ENCODE results near the gene ATAD3C.
"Not testable (repeated sequence)": the region's sequence is repeated elsewhere in the genome, so short reads cannot be mapped to it uniquely, and the experiment has no call there.

Gene ATAD3C

DNA sequence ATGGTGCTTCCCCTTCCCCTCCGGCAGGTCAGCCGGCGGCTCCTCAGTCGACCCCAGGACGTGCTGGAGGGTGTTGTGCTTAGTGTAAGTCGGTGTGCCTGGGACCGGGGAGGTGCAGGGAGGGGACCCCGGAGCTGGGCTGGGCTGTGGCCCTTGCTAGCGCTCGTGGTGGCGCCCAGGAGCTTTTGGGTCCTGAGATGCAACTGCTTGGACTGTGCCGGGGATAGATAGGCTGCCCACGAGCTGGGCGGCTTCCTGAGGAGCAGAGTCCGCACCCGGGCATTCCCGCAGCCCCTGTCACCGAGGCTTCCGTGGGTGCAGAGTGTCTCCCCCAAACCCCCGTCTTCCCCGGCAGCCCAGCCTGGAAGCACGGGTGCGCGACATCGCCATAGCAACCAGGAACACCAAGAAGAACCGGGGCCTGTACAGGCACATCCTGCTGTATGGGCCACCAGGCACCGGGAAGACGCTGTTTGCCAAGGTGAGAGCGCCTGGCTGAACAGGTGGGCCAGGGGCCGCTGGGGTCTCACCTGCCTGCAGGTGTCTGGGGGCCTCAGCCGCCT is 36.3 kb downstream of the ATAD3C start:
- intact Hi-C loops (cut with DNase I) = not testable (repeated sequence)
- peak in 2 of 42 donors; percentile 10 to 18 for DNase-seq

DNA sequence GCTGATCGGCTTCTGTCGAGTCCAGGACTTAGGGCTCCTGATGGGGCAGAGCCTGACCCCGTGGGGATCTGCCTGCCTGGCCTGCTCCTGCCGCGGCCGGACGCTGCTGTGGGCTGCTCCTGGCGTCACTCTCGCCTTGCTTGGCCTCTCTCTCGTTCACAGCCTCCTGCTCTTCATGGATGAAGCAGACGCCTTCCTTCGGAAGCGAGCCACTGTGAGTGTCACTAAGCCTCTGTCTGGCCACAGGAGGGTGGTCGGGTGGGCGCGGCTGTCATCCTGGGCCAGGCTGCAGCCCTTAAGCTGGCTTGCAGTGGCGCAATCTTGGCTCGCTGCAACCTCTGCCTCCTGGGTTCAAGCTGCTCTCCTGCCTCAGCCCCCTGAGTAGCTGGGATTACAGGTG is 38.2 kb downstream of the ATAD3C start:
- DNase-seq = no peak
- intact Hi-C loops (cut with DNase I) = no loop called here

DNA sequence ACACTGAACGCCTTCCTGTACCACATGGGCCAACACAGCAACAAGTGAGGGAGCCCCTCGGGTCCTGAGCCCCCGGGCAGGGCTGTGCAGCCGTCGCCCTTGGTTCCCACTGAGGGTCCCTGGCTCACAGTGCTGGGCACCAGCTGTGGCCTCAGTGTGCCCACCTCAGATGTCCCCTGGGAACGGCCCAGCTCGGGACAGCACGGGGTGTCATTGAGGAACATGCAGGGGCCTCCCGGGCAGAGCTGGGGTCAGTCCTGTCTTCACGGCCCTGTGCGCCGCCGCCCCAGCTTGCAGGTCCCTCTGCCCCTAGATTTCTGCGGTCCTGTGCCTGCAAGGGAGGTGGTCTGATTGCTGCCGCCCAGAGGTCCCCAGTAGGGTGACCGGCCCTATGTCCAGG is 39.7 kb downstream of the ATAD3C start:
- DNase-seq = no peak
- intact Hi-C loops (cut with DNase I) = no loop called here

DNA sequence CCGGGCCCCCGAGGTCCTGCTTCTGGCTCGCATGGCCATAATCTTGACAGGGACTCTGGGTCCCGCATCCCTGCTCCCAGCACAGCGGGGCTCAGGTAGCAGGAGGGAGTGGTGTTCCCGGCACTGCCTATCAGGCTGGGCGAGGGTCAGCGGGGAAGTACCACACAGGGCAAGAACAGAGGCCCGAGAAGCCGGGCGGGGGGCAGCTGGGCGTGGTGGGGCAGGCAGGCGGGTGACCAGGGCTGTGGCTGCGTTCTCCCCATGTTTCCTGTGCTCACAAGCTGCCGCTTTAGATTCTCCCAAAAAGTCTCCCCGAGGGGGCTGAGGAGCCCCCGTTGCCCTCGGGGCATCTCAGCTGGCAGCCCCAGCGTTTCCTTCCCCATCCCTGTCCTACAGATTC is 40.4 kb downstream of the ATAD3C start:
- no peak for DNase-seq
- intact Hi-C loops (cut with DNase I) = no loop called here

DNA sequence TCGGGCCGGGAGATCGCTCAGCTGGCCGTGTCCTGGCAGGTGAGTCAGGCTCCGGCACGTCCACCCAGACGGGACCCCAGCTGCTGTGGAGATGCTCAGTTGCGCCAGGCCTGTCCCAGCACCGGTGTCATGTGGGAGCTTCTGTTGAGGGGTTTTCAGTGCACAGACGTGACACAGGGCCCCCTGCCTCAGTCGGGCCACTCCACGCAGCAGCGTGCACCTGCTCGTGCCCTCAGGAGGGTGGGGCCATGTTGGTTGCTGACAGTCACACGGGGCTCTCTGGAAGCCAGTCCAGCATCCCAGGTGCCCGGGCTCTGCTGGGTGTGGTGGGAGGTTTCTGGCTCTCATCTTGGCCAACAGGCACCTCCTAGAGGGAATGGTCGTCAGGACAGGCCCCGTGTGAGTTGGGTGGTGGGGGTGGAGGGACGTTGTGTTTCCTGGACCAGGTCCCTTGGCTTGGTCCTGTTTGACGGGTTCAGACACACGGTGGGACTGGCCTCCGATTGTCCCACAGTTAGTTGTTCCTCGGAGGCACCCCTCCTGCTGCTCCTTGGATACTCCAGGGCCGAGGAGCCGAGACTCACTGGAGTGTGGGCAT is 41.2 kb downstream of the ATAD3C start:
- intact Hi-C loops (cut with DNase I) = no loop called here
- no peak for DNase-seq

DNA sequence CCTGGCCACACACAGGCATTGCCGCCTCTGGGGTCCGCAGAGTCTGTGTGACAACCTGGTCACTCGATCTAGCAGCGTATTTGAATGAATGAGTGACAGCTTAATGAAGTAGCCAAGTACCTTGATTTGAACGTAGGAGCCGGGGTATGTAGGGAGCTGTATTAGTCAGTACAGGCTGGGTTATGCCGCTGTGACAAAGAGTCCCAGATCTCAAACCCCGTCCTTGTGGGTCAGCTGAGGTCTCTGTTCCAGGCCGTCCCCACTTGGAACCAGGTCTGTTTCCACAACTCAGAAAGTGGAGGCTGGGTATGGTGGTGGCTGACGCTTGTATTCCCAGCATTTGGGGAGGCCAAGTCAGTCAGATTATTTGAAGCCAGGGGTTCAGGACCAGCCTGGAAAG is 42.1 kb downstream of the ATAD3C start:
- intact Hi-C loops (cut with DNase I) = no loop called here
- no peak for DNase-seq

DNA sequence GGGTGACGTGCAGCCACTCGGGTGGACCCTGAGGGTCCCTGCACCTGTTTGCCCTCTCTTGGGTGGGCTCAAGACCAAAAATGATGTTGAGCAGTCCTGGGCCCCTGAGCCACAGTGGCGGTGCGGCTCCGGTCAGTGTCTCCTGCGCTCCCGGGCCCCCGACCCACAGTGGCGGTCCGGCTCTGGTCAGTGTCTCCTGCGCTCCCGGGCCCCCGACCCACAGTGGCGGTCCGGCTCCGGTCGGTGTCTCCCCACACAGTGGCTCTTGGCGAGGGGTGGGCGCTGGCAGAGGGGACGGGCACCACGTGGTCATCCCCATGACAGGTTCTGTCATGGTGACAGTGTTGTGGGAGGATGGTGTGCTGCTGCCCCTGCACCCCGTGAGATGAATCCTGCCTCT is 44.8 kb downstream of the ATAD3C start:
- DNase-seq; intact Hi-C loops (cut with DNase I): not testable (repeated sequence)

DNA sequence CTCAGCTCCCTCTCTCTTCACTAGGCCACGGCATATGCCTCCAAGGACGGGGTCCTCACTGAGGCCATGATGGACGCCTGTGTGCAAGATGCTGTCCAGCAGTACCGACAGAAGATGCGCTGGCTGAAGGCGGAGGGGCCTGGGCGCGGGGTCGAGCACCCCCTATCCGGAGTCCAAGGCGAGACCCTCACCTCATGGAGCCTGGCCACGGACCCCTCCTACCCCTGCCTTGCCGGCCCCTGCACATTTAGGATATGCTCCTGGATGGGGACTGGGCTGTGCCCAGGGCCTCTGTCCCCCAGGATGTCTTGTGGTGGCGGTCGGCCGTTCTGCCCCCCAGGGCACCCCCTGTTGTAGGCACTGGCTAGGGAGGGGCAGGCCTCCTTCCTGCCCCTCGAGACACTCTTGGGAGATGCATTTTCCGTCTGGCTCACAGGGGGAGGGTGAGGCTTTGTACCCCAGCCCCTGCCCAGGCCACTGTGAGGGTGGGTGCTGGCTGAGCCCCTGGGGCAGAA is 46.0 kb downstream of the ATAD3C start:
- DNase-seq; intact Hi-C loops (cut with DNase I): not testable (repeated sequence)

DNA sequence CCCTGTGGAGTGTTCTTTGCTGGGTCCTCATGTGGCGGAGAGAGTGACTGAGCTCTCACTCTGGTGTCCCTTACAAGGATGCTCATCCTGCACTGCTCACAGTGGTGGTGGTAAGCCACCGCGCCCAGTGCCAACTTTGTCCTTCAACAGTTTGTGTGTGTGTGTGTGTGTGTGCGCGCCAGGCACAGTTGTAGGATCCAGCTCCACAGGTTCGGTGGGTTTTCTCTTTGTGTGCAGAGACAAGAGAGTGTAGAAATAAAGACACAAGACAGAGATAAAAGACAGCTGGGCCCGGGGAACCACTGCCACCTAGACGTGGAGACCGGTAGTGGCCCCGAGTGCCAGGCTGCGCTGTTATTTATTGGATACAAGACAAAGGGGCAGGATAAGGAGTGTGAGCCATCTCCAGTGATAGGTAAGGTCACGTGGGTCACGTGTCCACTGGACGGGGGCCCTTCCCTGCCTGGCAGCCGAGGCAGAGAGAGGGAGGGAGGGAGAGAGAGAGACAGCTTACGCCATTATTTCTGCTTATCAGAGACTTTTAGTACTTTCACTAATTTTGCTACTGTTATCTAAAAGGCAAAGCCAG is 55.4 kb downstream of the ATAD3C start:
- intact Hi-C loops (cut with DNase I) = not testable (repeated sequence)
- peak; percentile 33 to 84 (median 68) for DNase-seq

DNA sequence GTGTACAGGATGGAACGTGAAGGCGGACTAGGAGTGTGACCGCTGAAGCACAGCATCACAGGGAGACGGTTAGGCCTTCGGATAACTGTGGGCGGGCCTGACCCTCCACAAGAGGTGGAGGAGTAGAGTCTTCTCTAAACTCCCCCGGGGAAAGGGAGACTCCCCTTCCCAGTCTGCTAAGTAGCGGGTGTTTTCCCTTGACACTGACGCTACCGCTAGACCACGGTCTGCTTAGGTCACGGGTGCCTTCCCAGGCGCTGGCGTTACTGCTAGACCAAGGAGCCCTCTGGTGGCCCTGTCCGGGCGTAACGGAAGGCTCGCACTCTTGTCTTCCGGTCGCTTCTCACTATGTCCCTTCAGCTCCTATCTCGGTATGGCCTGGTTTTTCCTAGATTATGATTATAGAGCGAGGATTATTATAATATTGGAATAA is 55.9 kb downstream of the ATAD3C start:
- DNase-seq = peak in 41 of 42 donors; percentile 15 to 81 (median 60)
- intact Hi-C loops (cut with DNase I) = not testable (repeated sequence)

DNA sequence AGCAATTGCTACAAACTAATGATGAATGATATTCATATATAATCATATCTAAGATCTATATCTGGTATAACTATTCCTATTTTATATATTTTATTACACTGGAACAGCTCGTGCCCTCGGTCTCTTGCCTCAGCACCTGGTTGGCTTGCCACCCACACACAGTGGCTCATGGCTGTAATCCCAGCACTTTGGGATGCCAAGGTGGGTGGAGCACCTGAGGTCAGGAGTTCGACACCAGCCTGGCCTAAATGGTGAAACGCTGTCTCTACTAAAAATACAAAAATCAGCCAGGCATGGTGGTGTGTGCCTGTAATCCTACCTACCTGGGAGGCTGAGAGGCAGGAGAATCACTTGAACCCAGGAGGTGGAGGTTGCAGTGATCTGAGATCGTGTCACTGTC is 56.3 kb downstream of the ATAD3C start:
- intact Hi-C loops (cut with DNase I); DNase-seq: not testable (repeated sequence)

DNA sequence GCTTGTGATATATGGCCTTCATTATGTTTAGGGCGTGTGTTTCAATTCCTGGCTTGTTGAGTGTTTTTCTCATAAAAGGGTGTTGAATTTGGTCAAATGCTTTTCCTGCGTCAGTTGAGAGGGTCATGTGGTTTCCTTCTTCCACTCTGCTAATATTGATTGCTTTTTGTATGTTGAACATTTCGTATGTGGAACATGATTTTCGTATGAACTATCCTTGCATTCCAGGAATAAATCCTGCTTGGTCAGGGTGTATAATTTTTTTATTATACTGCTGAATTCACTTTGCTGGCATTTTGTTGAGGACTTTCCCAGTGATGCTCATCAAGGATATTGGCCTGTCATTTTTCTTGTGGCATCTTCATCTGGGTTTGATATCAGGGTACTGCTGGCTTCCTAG is 57.8 kb downstream of the ATAD3C start:
- intact Hi-C loops (cut with DNase I) = no loop called here
- no peak for DNase-seq

DNA sequence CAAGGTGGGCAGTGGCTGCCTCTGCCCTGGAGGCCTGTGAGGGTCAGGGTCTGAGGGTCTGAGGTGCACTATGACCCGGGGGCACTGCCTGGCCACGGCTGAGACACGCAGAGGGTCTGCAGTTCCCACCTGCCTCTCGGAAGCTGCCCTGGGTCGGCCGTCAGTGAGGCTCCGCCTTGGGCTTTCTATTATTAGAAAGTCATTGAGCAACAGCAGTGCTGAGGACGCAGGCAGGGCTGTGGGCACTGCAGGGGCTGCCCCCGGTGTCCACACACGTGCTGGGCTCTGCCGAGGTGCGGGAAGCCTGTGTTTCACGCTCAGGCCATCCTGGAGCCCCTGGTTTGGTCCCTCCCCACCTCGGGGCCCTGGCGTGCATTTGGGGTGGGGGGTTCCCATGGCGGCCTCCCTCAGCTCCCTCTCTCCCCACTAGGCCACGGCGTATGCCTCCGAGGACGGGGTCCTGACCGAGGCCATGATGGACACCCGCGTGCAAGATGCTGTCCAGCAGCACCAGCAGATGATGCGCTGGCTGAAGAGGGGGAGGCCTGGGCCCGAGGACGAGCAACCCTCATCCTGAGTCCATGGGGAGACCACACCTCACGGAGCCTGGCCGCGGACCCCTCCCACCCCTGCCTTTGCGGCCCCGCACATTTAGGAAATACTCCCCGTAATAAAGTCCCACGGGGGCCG is 59.4 kb downstream of the ATAD3C start:
- DNase-seq; intact Hi-C loops (cut with DNase I): not testable (repeated sequence)

DNA sequence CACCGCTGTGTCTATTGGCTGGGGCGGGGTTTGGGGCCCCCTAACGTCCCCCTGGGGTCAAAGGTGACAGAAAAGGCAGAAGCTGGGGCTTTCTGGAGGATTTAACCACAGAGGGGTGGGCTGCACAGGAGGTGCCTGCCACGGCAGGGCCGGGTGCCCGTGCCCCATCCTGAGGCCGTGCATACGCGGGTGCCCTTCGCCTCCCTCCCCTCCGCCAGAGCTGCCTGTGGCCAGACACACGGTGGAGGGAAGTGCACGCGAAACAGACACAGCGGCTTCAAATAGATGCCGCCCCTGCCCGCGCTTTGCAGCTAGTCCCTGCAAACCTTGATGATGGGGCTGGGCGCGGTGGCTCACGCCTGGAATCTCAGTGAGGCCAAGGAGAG is 60.0 kb downstream of the ATAD3C start:
- DNase-seq; intact Hi-C loops (cut with DNase I): not testable (repeated sequence)

DNA sequence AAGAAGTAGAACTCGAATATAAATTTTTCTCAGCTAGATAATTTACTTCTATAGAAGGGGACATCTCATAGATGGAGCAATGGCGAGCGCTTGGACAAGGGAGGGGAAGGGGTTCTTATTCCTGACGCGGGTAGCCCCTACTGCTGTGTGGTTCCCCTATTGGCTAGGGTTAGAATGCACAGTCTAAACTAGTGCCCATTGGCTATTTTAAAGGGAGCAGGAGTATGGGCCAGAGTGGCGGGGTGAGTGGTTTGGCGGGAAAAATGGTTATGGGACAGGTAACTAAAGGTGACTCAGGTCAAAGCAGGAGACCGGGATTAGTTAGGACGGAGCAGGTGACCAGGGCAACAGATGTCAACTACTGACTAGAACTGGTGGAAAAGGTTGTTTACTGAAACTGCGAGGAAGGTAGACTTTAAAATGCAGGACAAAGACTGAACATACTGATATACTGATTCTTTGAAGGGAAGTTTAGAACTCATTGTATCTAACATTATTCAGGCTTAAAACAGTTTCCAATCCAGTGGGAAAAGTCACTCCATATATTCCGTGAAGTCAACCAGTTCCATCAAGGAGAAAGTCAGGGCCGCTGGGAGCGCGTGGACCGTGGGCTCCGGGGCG is 61.5 kb downstream of the ATAD3C start:
- no peak for DNase-seq
- intact Hi-C loops (cut with DNase I) = no loop called here

DNA sequence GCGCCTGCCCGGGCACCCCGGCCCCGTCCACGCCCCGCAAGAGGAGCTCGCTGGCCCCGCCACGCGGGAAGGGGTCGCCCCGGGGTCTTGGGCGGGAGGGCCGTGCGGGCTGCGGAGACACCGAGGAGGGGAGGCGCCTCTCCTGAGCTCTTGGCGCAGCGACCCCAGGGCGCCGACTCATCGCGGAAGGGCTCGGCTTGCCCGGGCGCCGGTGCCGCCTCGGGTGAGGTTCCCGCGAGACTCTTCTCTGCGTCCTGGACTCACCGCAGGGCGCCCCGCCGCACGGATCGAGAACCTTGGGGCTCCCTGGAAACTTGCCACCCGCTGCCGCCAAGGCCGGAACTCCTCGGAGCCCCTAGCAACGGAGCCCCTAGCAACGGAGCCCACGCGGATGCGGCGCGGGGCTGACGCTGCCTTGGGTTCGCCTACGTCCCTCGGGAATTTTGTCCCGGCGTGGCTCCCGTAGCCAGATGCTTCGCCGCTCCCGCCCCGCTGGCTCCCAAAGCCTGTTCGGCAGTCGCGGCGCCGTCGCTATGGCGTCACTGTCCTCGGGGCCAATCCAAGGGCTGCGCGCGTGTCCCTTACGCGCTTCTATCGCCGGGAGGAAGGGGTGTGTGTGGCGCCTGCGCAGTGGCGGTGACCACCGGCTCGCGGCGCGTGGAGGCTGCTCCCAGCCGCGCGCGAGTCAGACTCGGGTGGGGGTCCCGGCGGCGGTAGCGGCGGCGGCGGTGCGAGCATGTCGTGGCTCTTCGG is 62.2 kb downstream of the ATAD3C start, which contains the start of gene ATAD3A:
Gene ATAD3A, plus strand, starts transcription at position 630 of the 753 bp plus-strand sequence. Its CDS starts 107 bp downstream, at position 737.
- DNase-seq = peak; percentile 96 to 100 (median 99)
- intact Hi-C loops (cut with DNase I) = no loop called here

DNA sequence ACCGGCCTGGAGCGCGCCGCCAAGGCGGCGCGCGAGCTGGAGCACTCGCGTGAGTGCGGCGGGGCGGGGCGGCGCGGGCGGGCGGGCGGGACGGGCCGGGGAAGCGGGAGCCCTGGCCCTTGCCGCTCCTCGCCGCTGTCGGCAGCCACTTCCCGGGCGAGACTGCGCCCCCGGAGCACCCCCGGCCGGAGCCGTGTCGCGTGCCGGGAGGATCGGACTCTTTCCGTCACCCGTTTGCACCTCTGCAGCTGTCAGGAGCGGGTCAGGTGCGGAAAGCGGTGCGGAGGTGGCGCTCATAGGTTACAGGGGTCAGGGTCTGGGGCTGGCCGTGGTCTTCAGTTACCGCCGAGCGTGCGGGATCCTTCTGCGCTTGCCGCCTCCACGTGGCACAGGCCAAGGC is 62.9 kb downstream of the ATAD3C start:
- intact Hi-C loops (cut with DNase I); DNase-seq: not testable (repeated sequence)

DNA sequence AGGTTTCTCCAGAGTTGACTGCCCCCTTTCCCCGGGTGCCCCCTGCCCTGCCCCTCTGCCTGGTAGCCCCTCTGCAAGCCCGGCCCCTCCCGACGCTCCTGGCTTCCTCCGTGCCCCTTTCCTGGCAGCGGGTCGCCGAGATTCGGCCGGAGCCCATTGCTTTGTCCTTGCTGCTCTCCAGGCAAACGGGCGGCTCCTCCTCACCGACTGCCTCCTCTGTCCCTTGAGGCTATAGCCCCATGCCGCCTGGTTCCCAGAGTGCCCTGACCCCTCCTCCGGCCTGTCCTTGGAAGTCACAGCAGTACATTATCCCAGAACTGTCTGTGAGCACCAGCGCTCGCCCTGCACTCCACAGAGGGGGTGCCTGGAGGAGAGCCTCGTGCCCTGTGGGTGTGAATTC is 64.2 kb downstream of the ATAD3C start:
- intact Hi-C loops (cut with DNase I); DNase-seq: not testable (repeated sequence)

DNA sequence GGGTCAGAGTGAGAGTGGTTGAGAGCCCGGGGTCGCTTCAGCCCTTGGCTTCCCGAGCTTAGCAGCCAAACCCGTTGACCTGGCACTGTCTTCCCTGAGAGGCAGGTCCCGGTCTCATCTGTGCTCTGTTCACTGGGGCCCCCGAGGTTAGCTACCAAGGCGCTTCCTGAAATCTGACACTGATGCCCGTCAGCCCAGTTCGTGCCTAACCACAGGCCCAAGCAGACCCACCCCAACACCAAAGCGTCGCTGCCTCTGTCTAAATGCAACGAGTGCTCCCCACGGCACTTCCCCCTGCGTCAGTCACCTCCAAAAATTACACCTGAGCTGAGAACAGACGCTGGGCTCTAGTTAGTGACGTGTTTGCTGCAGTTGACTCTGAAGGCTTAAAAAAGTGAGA is 64.9 kb downstream of the ATAD3C start:
- intact Hi-C loops (cut with DNase I) = not testable (repeated sequence)

More for the DNA sequence above, 64.9 kb downstream of the ATAD3C start:
- not testable (repeated sequence) for DNase-seq

Measured in head of caudate nucleus (tissue), 42 donors.